ENCODE data around the gene ZNF423.

- TF ChIP-seq POLR2A (IDR thresholded peaks at IDR 0.05; ENCODE audit: low read depth, low read length), result no peak
- TF ChIP-seq POLR2AphosphoS5 (IDR thresholded peaks at IDR 0.05; ENCODE audit: low read depth, low read length), result no peak
- TF ChIP-seq SPI1 (IDR thresholded peaks at IDR 0.05; ENCODE audit: low read depth, low read length), result no peak
- no peak for TF ChIP-seq TAF1 (IDR thresholded peaks at IDR 0.05; ENCODE audit: low read depth, low read length)
Measured at GRCh38 chr16:49528060-49528865, 327.6 kb downstream of the ZNF423 start.

All from GM12891 (cell line).